Vagina (tissue), 2 donors: Measurements from ENCODE around the gene TSPAN33. TPM values are rescaled to one million over a fixed set of nuclear protein-coding genes. Genes with fewer than 3 reads are reported as not detected.

Experiments
- DNase-seq, 2 donors: peaks; one replicate each; pipeline ENCODE4 v3.0.0-alpha.2; 2017; ENCODE audit errors: extremely low spot score in 2 of 2
- H3K27ac ChIP-seq: fragments of 200-600 bp; sonication (generic); one replicate; pipeline ENCODE4 v1.5.1; 2019
- H3K27me3 ChIP-seq: fragments of 200-600 bp; sonication (generic); one replicate; pipeline ENCODE4 v1.5.1; 2019
- H3K36me3 ChIP-seq, 2 donors: fragments of 200-600 bp; sonication (generic); one replicate each; pipeline ENCODE4 v1.5.1; 2017 to 2019
- H3K4me1 ChIP-seq: fragments of 200-600 bp; sonication (generic); one replicate; pipeline ENCODE4 v1.5.1; 2019
- H3K4me3 ChIP-seq, 2 donors: fragments of 200-600 bp; sonication (generic); 1 replicate in 1 of 2; 2 replicates in 1 of 2; pipeline ENCODE4 v1.5.1; 2016 to 2019
- H3K9me3 ChIP-seq: fragments of 200-600 bp; sonication (generic); one replicate; pipeline ENCODE4 v1.5.1; 2019
- POLR2A ChIP-seq, 2 donors: fragments of 450-650 bp; IDR thresholded peaks; one replicate each; pipeline ENCODE4 v1.6.1; 2017; ENCODE audit warnings: antibody characterized with exemption in 2 of 2, mild to moderate bottlenecking in 2 of 2, moderate library complexity in 2 of 2
- POLR2AphosphoS5 ChIP-seq, 2 donors: sonication (generic); formaldehyde crosslinking; IDR thresholded peaks; one replicate each; pipeline ENCODE4 v1.9.0; 2017; ENCODE audit warnings: antibody characterized with exemption in 2 of 2, mild to moderate bottlenecking in 2 of 2, low read depth in 1 of 2; ENCODE audit not compliant: insufficient read depth in 1 of 2
- intact Hi-C: fragments of 100-400 bp; cut with DNase I; formaldehyde crosslinking; loops from one replicate; pipeline ENCODE4 v1.15.1; 2023
- total RNA-seq: library from RNA; depleted of rRNA; stranded (reverse); fragments of >200 nt; gene quantifications from one replicate; pipeline ENCODE4 v1.2.3, GENCODE V29; 2016
- TF ChIP-seq, protein P1 (sequence below), 3 experiments: fragments of 450-650 bp in 2 of 3; fragments of 200-600 bp in 1 of 3; sonication (generic) in 1 of 3; IDR thresholded peaks; one replicate each; pipeline ENCODE4 v1.5.1; 2017 to 2019; ENCODE audit warnings: antibody characterized with exemption in 3 of 3, mild to moderate bottlenecking in 2 of 3, moderate library complexity in 2 of 3

Gene TSPAN33
- total RNA-seq, 1 donor from 2014 or later = 2.7 TPM

DNA sequence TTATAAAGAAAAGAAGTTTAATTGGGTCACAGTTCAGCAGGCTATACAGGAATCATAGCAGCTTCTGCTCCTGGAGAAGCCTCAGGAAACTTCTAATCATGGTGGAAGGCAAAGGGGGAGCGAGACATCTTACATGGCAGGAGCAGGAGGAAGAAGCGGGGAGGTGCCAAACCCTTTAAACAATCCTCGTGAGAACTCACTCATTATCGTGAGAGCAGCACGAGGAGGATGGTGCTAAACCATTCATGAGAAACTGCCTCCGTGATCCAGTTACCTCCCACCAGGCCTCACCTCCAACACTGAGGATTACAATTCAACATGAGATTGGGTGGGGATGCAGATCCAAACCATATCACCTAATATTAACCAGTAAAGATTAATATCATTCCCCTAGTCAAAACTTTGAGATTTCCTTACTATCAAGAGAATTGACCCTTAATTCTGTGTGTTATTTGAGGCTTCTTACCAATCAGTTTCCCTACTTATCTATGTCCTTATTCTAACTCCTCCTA is 42.3 kb downstream of the TSPAN33 start:
- H3K36me3 ChIP-seq = no peaks in the 10 kb centered on the region
- H3K4me1 ChIP-seq = peaks cover 35% of the 10 kb centered on the region
- no peaks in the 10 kb centered on the region for H3K9me3 ChIP-seq
- H3K27ac ChIP-seq = no peak overlapping the region
- no peak for DNase-seq
- TF ChIP-seq POLR2A (IDR thresholded peaks at IDR 0.05) (no peak), POLR2AphosphoS5 (IDR thresholded peaks at IDR 0.05; ENCODE audit: insufficient read depth in 1 of 2, low read depth in 1 of 2) (no peak)
- TF ChIP-seq, protein P1, sequence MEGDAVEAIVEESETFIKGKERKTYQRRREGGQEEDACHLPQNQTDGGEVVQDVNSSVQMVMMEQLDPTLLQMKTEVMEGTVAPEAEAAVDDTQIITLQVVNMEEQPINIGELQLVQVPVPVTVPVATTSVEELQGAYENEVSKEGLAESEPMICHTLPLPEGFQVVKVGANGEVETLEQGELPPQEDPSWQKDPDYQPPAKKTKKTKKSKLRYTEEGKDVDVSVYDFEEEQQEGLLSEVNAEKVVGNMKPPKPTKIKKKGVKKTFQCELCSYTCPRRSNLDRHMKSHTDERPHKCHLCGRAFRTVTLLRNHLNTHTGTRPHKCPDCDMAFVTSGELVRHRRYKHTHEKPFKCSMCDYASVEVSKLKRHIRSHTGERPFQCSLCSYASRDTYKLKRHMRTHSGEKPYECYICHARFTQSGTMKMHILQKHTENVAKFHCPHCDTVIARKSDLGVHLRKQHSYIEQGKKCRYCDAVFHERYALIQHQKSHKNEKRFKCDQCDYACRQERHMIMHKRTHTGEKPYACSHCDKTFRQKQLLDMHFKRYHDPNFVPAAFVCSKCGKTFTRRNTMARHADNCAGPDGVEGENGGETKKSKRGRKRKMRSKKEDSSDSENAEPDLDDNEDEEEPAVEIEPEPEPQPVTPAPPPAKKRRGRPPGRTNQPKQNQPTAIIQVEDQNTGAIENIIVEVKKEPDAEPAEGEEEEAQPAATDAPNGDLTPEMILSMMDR (IDR thresholded peaks at IDR 0.05) = no peak
- H3K4me3 ChIP-seq = no peak overlapping the region
- intact Hi-C loops = no loop called here
- H3K27me3 ChIP-seq = no peaks in the 10 kb centered on the region

DNA sequence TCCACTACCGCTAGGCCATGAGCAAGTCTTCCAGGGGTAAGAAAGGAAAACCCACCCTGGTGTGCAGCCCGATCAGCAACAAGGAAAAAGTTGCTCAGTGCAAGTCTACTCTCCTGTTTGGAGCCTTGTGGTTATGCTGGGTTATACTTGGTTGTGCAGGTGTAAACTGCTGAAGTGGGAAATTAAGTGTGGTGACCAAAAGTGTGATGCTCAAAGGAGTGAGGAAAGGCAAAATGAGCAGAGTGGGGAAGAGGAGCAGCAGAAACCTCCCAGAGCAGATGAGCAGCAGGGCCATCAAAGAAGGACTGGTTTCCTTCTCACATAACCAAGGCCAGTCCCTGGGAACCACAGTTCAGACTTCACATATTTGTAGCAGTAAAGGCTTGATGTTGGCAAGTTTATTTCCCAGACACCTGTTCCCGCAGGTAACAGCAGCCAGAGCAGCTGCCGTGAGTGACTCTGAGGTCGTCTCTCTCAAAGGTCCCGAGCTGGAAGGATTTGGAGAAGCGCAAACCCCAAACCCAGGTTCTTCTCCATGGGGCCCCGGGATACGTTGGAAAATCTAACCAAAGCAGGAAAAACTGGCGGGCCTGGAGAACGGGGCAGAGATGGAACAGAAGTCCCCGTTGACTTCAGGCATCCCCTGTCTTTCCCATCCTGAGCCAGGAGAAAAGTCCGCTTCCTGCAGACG is 43.3 kb downstream of the TSPAN33 start:
- intact Hi-C loops = no loop called here
- Histone ChIP-seq H3K4me3 (peak overlapping the region; percentile 79 to 84), H3K27me3 (no peaks in the 10 kb centered on the region), H3K4me1 (peaks cover 45% of the 10 kb centered on the region), H3K36me3 (no peaks in the 10 kb centered on the region), H3K9me3 (no peaks in the 10 kb centered on the region), H3K27ac (peak overlapping the region; percentile 80)
- no peak for DNase-seq
- no peak for TF ChIP-seq POLR2A (IDR thresholded peaks at IDR 0.05)
- TF ChIP-seq POLR2AphosphoS5 (IDR thresholded peaks at IDR 0.05; ENCODE audit: insufficient read depth in 1 of 2, low read depth in 1 of 2) = no peak
- TF ChIP-seq, protein P1 (IDR thresholded peaks at IDR 0.05) = no peak

DNA sequence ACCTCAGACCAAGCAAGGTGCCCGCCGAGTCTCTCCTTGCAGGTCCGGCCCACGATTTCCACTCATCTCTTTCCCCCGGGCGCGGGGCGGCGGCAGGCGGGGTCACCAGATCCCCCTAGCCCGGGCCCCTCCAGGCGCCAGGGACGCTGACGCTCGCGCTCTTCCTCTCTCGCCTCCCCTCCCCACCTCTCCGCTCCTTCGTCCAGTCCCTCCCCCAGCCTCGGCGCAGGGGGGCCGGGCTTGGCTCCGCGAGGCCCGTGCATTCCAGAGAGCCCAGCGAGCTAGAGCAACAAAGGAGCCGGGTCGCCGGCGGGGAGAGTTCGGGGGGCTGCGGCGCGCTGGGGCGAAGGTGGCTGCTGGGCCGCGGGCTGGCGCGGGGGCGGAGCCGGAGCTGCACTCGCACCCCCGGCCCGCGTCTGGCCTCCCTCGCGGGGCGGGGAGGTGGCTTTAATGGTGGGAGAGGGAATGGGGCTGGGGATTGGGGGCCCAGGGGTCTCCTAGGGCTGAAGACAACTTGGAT is 43.9 kb downstream of the TSPAN33 start, which contains the start of gene SMO:
TSS of gene SMO (plus strand) at position 262 of the 520 bp plus-strand sequence. CDS start 519 bp downstream, outside the sequence.
- Histone ChIP-seq H3K4me1 (peaks cover 46% of the 10 kb centered on the region), H3K9me3 (no peaks in the 10 kb centered on the region), H3K4me3 (peak within 1 kb of the TSS; percentile 79 to 84), H3K27me3 (no peaks in the 10 kb centered on the region), H3K27ac (peak within 1 kb of the TSS; percentile 80), H3K36me3 (no peaks in the 10 kb centered on the region)
- TF ChIP-seq, protein P1 (IDR thresholded peaks at IDR 0.05) = no peak
- TF ChIP-seq POLR2AphosphoS5 (IDR thresholded peaks at IDR 0.05; ENCODE audit: insufficient read depth in 1 of 2, low read depth in 1 of 2) = peak in 1 of 2 donors; percentile 48
- peak in 1 of 2 donors; percentile 9 for TF ChIP-seq POLR2A (IDR thresholded peaks at IDR 0.05)
- DNase-seq = no peak
- intact Hi-C loops = no loop called here

DNA sequence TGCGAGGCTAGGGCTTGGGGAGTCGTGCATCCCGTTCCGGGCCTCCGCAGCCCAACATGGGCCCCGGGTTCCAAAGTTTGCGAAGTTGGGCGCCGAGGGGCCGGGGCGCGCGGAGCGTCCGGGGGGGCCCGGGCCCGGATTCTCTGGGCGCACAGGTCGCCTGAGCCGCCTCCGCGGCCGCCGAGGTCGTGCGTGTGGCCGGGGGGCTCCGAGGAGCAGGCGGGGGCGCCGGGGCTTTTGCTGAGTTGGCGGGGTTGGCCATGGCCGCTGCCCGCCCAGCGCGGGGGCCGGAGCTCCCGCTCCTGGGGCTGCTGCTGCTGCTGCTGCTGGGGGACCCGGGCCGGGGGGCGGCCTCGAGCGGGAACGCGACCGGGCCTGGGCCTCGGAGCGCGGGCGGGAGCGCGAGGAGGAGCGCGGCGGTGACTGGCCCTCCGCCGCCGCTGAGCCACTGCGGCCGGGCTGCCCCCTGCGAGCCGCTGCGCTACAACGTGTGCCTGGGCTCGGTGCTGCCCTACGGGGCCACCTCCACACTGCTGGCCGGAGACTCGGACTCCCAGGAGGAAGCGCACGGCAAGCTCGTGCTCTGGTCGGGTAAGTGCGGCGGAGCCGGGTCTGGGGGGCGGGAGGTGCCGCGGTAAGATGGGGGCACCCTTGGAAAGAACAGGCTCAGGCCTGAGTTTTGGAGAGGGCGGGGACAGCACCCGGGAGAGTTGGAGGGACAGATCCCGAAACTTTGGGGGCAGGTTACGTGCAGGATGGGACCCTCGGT is 44.6 kb downstream of the TSPAN33 start:
- no peak for DNase-seq
- Histone ChIP-seq H3K4me3 (peak overlapping the region; percentile 79 to 84), H3K4me1 (peaks cover 46% of the 10 kb centered on the region), H3K27ac (peak overlapping the region; percentile 80), H3K9me3 (no peaks in the 10 kb centered on the region), H3K27me3 (no peaks in the 10 kb centered on the region), H3K36me3 (no peaks in the 10 kb centered on the region)
- intact Hi-C loops = no loop called here
- TF ChIP-seq POLR2AphosphoS5 (IDR thresholded peaks at IDR 0.05; ENCODE audit: insufficient read depth in 1 of 2, low read depth in 1 of 2) (no peak), POLR2A (IDR thresholded peaks at IDR 0.05) (no peak)
- TF ChIP-seq, protein P1 (IDR thresholded peaks at IDR 0.05) = no peak
